Smooth muscle cell (in vitro differentiated cells): Measurements from ENCODE around the gene SP2. TPM values are rescaled to one million over a fixed set of nuclear protein-coding genes. Genes with fewer than 3 reads are reported as not detected.

Experiments
- DNase-seq: peaks from one replicate; lab custom pipeline; 2025; ENCODE audit not compliant: unreplicated experiment; lab: John Stamatoyannopoulos, UW
- H2AFZ ChIP-seq: fragments of 200-600 bp; sonication (generic); 2 replicates; pipeline ENCODE4 v1.6.0; 2016; ENCODE audit warnings: antibody characterized with exemption, low read depth, mild to moderate bottlenecking
- H3F3A ChIP-seq: fragments of 200-600 bp; sonication (generic); 2 replicates; pipeline ENCODE4 v1.6.0; 2017; ENCODE audit warnings: antibody characterized with exemption, low read depth
- H3K27ac ChIP-seq: fragments of 200-600 bp; sonication (generic); 2 replicates; pipeline ENCODE4 v1.5.1; 2016; ENCODE audit warnings: low read depth, mild to moderate bottlenecking
- H3K27me3 ChIP-seq: fragments of 200-600 bp; sonication (generic); 2 replicates; pipeline ENCODE4 v1.6.1; 2016; ENCODE audit warnings: low read depth, mild to moderate bottlenecking
- H3K36me3 ChIP-seq: fragments of 200-600 bp; sonication (generic); 2 replicates; pipeline ENCODE4 v1.5.1; 2016; ENCODE audit warnings: low read depth
- H3K4me1 ChIP-seq: fragments of 200-600 bp; sonication (generic); 2 replicates; pipeline ENCODE4 v1.5.1; 2016; ENCODE audit warnings: low read depth
- H3K4me2 ChIP-seq: fragments of 200-600 bp; sonication (generic); 2 replicates; pipeline ENCODE4 v1.6.0; 2016; ENCODE audit warnings: mild to moderate bottlenecking
- H3K4me3 ChIP-seq: fragments of 200-600 bp; sonication (generic); 2 replicates; pipeline ENCODE4 v1.5.1; 2016; ENCODE audit warnings: mild to moderate bottlenecking
- H3K79me2 ChIP-seq: fragments of 200-600 bp; sonication (generic); 2 replicates; pipeline ENCODE4 v1.6.0; 2016; ENCODE audit warnings: low read depth, mild to moderate bottlenecking
- H3K9ac ChIP-seq: fragments of 200-600 bp; sonication (generic); 2 replicates; pipeline ENCODE4 v1.6.0; 2016; ENCODE audit warnings: low read depth
- H3K9me3 ChIP-seq: fragments of 200-600 bp; sonication (generic); replicated peaks from 2 replicates; pipeline ENCODE4 v1.5.1; 2016; ENCODE audit warnings: low read depth
- H4K20me1 ChIP-seq: fragments of 200-600 bp; sonication (generic); 2 replicates; pipeline ENCODE4 v1.6.0; 2016; ENCODE audit warnings: low read depth
- CTCF ChIP-seq: fragments of 200-600 bp; sonication (generic); IDR thresholded peaks from 2 replicates; pipeline ENCODE4 v1.5.1; 2017; ENCODE audit warnings: borderline replicate concordance, mild to moderate bottlenecking, antibody characterized with exemption; ENCODE audit not compliant: insufficient read depth, poor library complexity, severe bottlenecking
- WGBS: methylation state at CpG from one replicate; pipeline ENCODE4 v1.1.7; 2016; ENCODE audit warnings: low lambda C conversion rate; 5-methylcytosine and 5-hydroxymethylcytosine counted together
- polyA plus RNA-seq: library from polyadenylated mRNA; unstranded; fragments of >200 nt; fragmentation: Nextera tagmentation; extraction: Ambion mirVana; gene quantifications from 2 replicates; pipeline ENCODE4 v1.2.1, GENCODE V29; 2016
- total RNA-seq: library from RNA; depleted of rRNA; stranded (reverse); fragments of >200 nt; gene quantifications from 2 replicates; pipeline ENCODE4 v1.2.3, GENCODE V29; 2014

SP2 gene
- total and polyA plus RNA-seq, 2 experiments from 2014 or later = 2.4 to 9.0 TPM

GRCh38 chr17:47905221-47905733 lies 9.2 kb downstream of the SP2 start:
- H3K27ac ChIP-seq = peak overlapping the region; percentile 17
- H3K4me3 ChIP-seq = no peak overlapping the region
- no peak overlapping the region for H3K9ac ChIP-seq
- H3F3A ChIP-seq = no peaks in the 10 kb centered on the region
- H2AFZ ChIP-seq = no peak overlapping the region
- no peak for DNase-seq
- H3K36me3 ChIP-seq = no peaks in the 10 kb centered on the region
- no peaks in the 10 kb centered on the region for H3K9me3 ChIP-seq
- H3K4me1 ChIP-seq = peaks cover 6% of the 10 kb centered on the region
- no peak for TF ChIP-seq CTCF
- 56% methylated on average over 8 of the region's 8 CpGs for WGBS
- H3K79me2 ChIP-seq = peaks cover 6% of the 10 kb centered on the region
- peaks cover 3% of the 10 kb centered on the region for H4K20me1 ChIP-seq
- peak overlapping the region; percentile 55 for H3K4me2 ChIP-seq
- no peaks in the 10 kb centered on the region for H3K27me3 ChIP-seq

DNA sequence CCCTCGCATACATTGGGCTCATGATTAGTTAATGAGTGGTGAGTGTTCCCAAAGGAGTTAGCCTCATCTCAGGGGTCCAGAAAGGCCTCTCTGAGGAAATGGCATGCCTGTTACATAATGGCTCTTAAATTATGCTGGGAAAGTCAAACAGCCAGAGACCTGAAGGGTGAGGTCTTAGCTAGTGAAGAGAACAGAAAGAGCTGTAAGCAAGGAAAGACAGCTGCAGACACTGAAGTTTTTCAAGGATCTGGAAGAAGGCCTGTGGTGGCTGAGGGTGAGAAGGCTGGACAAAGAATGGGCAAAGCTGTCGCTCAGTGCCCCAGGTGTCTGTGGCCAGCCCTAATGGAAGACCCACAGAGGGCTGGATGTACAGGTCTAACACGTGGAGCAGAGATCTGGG lies 10.4 kb downstream of the SP2 start:
- Histone ChIP-seq H3K36me3 (no peaks in the 10 kb centered on the region), H2AFZ (no peak overlapping the region), H3K4me3 (no peak overlapping the region), H4K20me1 (peaks cover 3% of the 10 kb centered on the region), H3K4me2 (no peak overlapping the region), H3K4me1 (peaks cover 6% of the 10 kb centered on the region), H3K9ac (no peak overlapping the region), H3K27ac (no peak overlapping the region), H3K79me2 (peaks cover 6% of the 10 kb centered on the region), H3F3A (no peaks in the 10 kb centered on the region), H3K27me3 (no peaks in the 10 kb centered on the region), H3K9me3 (no peaks in the 10 kb centered on the region)
- TF ChIP-seq CTCF = no peak
- 89% methylated on average over 3 of the region's 3 CpGs for WGBS
- no peak for DNase-seq

- DNase-seq = no peak
- Histone ChIP-seq H3K9me3 (no peaks in the 10 kb centered on the region), H3K79me2 (no peaks in the 10 kb centered on the region), H3K4me1 (peaks cover 6% of the 10 kb centered on the region), H3K4me2 (no peak overlapping the region), H4K20me1 (peaks cover 3% of the 10 kb centered on the region), H3K27me3 (no peaks in the 10 kb centered on the region), H3K9ac (no peak overlapping the region), H2AFZ (no peak overlapping the region), H3K4me3 (no peak overlapping the region), H3F3A (no peaks in the 10 kb centered on the region), H3K27ac (no peak overlapping the region), H3K36me3 (no peaks in the 10 kb centered on the region)
- no peak for TF ChIP-seq CTCF
- 91% methylated on average over 8 of the region's 8 CpGs for WGBS
Measured at GRCh38 chr17:47907932-47908562, 12.0 kb downstream of the SP2 start.

DNA sequence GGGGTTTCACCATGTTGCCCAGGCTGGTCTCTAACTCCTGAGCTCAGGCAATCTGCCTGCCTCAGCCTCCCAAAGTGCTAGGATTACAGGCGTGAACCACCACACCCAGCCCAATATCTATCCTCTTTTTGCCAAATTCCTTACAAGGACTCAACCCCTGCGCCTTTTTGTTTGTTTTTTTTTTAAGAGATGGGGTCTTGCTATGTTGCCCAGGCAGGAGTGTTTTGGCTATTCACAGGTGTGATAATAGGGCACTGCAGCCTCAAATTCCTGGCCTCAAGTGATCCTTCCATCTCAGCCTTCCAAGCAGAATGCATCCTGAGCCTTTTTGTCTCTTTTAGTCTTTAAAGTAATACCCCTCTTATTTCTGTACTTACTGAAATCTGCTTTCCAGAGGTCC lies 17.0 kb downstream of the SP2 start:
- DNase-seq = no peak
- H3K4me2 ChIP-seq = no peak overlapping the region
- 77% methylated on average over 2 of the region's 2 CpGs for WGBS
- H3F3A ChIP-seq = no peaks in the 10 kb centered on the region
- H3K9me3 ChIP-seq = no peaks in the 10 kb centered on the region
- no peak overlapping the region for H3K27ac ChIP-seq
- no peaks in the 10 kb centered on the region for H3K4me1 ChIP-seq
- H4K20me1 ChIP-seq = no peaks in the 10 kb centered on the region
- TF ChIP-seq CTCF = no peak
- no peaks in the 10 kb centered on the region for H3K27me3 ChIP-seq
- H3K4me3 ChIP-seq = no peak overlapping the region
- no peaks in the 10 kb centered on the region for H3K79me2 ChIP-seq
- no peak overlapping the region for H3K9ac ChIP-seq
- no peaks in the 10 kb centered on the region for H3K36me3 ChIP-seq
- no peak overlapping the region for H2AFZ ChIP-seq
